ENCODE results near the gene OR13J1. TPM values are rescaled to one million over a fixed set of nuclear protein-coding genes. Genes with fewer than 3 reads are reported as not detected.
"Not testable (repeated sequence)": the region's sequence is repeated elsewhere in the genome, so short reads cannot be mapped to it uniquely, and the experiment has no call there.

The OR13J1 gene
- total RNA-seq, 1 donor from 2014 or later, result not detected

DNA sequence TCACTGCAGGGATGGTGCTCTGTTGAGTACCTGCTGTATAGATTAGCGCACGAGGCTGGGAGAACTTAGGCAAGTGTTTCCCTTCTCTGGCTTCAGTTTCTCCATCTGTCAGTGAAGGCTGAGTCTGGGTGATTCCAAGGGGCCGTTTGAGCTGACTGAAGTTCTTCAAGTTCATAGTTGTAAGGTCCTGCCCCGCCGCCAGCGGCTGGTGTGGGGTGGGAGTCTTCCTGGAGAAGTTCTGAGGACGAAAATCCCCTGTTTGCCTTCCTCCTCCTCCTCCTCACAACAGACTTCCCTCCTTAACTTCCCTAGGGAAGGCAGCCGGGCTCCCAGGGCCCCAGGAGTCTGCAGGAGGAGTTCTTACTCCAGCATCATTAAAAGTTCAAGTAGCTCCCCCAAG lies 34.1 kb upstream of the OR13J1 start:
- no peak for DNase-seq (ENCODE audit: low read depth)

DNA sequence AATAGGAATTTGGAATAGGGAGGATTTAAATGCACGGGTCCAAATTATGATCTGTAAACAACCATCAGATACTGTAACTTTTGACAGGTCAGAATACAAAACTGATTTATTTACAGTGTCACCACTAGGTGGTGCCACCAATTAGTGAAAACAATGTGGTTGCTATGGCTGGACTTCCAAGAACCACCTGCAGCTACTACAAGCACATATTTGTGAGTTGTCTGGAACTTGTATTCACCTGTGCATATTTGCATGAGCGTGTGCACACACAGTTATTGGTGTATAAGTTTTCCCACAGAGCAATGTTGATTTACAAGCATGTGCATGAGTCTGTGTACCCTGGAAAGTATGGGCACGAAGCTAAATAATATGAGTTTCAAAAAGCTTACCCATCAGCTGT lies 32.8 kb upstream of the OR13J1 start:
- peak; percentile 76 for DNase-seq (ENCODE audit: low read depth)

DNA sequence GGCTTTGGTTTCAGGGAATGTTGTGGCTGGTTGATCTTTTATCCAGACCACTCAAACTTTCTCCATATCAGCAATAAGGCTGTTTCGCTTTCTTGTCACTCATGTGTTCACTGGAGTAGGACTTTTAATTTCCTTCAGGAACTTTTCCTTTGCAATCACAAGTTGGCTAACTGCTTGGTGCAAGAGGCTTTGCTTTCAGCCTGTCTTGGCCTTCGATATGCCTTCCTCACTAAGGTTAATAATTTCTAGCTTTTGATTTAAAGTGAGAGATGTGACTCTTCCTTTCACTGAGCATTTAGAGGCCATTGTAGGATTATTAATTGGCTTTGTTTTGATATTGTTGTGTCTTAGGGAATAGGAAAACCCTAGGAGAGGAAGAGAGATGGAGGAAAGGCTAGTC lies 28.8 kb upstream of the OR13J1 start:
- DNase-seq (ENCODE audit: low read depth), result peak; percentile 62

DNA sequence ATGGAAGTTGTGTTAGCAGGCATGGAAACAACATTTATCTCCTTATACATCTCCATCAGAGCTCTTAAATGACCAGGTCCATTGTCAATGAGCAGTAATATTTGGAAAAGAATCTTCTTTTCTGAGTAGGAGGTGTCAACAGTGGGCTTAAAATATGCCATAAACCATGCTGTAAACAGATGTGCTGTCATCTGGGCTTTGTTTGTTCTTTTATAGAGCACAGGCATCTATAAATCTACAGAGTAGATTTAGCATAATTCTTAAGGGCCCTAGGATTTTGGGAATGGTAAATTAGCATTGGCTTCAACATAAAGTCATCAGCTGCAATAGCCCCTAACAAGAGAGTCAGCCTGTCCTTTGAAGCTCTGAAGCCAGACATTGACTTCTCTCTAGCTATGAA lies 28.1 kb upstream of the OR13J1 start:
- DNase-seq (ENCODE audit: low read depth), result no peak

DNA sequence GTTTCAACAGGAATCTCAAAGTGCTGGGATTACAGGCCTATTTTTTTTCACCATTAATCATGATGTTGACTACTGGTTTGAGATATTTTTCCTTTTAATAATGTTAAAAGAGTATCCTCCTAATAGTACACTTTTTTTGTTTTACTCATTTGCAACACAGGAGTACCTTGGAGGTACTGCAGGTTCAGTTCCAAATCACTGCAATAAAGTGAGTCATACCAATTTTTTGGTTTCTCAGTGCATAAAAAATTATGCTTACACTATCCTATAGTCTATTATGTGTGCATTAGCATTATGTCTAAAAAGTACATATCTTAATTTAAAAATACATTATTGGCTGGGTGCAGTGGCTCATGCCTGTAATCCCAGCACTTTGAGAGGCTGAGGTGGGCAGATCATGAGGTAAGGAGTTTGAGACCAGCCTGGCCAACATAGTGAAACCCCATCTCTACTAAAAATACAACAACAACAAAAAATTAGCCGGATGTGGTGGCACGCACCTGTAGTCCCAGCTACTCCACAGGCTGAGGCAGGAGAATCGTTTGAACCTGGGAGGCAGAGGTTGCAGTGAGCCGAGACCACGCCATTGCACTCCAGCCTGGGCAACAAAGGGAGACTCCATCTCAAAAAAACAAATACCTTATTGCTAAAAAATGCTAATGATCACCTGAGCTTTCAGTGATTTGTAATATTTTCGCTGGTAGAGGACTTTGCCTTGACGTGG lies 27.3 kb upstream of the OR13J1 start:
- not testable (repeated sequence) for DNase-seq (ENCODE audit: low read depth)

DNA sequence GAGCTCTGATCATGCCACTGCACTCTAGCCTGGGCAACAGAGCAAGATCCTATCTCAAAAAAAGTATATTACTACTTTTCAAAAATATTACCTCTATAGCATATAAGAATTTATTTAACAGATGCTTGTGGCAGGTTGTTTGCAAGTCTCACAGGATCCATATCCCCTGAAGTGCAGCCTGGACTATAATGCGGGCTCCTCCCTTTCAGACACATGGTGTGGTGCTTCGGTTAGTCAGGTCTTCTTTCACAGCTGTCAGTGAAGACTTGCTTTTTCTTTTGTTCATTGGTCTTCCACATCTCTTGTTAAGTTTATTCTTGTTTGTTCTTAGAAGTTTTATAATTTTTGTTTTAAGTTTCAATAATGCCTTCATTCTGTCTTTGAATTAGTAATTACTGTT lies 26.4 kb upstream of the OR13J1 start:
- DNase-seq (ENCODE audit: low read depth), result no peak

DNA sequence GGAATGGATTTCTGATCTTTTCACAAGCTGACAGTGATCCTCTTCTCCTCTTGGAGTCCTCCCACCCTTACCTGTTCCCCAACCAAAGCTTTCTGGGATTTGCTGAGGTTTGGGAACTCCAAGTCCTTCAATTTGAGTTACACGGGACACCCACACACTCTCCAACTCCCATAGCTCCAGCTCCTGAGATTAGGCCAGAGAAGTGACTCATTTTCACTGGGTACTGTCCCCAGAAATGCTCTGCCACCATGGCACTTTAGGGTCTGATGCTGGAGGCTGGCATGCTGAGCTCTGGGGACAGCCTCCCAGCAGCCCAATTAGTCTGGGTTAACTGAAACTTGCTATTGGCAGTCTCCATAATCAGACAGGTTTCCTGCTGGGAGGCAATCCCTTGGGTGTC lies 21.9 kb upstream of the OR13J1 start:
- DNase-seq (ENCODE audit: low read depth), result no peak

DNA sequence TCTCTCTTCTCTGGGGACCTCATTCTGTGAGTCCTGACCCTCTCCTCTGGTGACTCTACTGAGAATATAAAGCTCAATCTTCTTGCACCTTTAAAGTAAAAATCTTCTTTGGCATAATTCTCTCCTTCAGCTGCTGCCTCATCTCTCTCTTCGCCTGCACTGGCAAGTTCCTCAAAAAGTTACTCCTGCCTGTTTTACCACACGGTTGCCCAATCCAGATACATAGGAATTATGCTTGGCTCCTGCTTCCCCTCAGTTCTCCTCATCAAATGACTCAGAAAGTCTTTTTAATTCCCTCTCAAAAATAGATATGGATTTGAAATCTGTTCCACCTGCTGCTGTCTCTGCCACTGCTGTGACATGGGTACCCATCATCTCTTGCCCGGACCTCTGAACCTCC lies 21.4 kb upstream of the OR13J1 start:
- no peak for DNase-seq (ENCODE audit: low read depth)

DNA sequence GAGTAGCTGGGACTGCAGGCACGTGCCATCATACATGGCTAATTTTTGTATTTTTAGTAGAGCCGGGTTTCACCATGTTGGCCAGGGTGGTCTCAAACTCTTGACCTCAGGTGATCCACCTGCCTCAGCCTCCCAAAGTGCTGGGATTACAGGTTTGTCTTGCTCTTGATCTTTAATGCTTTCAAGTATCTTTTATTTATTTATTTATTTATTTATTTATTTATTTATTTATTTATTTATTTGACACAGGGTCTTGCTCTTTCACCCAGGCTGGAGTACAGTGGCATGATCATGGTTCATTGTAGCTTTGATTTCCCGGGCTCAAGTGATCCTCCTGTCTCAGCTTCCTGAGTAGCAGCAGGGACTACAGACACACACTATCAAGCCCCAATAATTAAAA lies 14.7 kb upstream of the OR13J1 start:
- DNase-seq (ENCODE audit: low read depth), result not testable (repeated sequence)

DNA sequence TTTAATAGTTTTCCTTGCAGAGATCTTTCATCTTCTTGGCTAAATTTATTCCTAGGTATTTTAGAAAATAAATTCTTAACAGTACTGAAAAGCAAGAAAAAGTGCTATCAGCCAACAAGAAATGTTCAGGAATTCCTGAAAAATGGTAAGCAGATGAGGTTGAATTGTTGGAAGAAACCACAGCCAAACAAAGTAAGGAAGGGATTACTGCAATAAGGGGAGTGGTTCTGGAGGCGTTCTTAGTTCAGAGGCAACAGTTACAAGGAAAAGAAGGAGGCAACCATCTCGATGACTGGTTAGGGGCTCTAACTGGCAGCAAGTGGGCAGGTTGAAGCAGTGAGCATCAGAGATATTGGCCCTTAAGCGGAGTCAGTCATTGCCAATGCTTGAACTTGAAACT lies 12.8 kb upstream of the OR13J1 start:
- DNase-seq (ENCODE audit: low read depth), result peak; percentile 22

DNA sequence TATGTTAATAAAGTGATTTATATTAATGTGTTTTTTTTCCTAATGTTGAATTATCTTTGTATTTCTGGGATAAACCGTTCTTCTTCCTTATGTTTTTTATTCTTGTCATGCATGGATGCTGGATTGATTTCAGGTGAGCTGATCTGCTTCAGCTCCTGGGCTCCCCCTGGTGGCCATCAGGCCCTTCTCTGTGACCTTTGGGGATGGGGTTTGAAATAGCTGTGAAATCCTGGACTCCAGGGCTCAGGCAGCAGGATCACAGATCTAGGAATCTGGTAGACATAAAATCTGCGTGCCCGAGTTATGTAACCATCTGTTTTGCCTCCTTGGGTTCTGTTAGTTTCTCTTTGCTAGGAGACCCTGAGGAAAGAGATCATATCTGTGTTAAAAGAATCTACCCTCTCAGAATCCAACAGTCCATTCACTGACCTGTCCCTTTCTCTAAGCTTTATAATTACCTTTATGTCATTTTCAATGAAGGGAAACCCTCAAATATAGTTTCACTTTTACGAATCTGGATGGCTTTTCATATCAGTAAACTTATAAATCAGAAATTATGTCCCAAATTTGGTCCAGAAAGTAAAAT lies 12.2 kb upstream of the OR13J1 start:
- DNase-seq (ENCODE audit: low read depth), result peak; percentile 64

DNA sequence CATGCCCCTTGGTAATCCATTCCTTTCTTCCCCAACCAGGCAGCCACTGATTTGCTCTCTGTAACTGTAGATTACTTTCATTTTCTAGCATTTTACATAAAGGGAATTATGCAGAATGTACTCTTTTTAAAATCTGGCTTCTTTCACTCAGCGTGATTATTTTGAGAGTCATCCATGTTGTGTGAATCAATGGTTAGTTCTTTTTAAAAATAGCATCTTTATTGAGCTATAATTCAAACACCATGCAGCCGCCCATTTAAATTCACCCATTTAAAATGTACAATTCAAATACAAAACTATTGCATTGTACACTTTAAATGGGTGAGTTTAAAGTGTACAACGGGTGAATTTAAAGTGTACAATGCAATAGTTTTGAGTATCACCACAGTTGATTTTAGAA lies 2.3 kb upstream of the OR13J1 start:
- no peak for DNase-seq (ENCODE audit: low read depth)

DNA sequence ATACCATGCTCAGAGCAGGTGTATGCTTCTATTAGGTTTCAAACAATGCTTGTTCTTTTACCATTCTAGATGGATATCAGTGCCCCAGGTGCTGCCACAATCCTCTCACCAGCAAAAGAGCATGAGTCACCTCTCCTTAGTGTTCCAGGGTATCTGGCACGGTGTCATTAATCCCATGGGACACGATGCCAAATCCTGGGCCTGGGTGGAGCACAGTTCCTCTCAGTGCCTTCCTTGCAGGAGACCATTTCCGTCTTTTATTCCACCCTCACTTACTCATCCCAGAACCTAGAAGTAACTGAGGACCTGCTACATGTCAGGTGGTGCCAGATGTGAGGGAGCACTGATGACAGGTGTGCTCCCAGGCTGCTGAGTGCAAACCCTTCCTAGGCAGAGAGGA lies 1.3 kb upstream of the OR13J1 start:
- peak; percentile 10 for DNase-seq (ENCODE audit: low read depth)

DNA sequence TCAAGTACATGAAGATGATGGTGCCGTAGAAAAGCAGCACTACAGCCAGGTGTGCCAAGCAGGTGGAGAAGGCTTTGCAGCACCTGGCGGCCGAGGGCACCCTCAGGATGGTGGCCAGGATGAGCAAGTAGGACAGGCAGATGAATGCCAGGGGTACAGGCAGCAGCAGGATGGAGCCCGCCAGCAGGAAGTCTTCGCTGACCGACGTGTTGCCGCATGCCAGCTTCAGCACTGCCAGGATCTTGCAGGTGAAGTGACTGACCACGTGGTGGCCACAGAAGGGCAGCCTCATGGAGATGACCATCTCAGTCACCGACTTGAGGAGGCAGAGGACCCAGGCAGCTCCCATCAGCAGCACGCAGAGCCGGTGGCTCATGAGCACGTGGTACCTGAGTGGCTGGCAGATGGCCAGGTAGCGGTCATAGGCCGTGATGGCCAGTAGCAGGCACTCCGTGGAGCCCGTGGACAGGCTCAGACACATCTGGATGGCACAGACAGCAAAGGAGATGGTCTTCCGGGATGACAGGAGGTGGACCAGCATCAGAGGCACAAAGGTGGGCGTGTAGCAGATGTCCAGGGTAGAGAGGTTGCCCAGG lies 482 bp downstream of the OR13J1 start:
- DNase-seq (ENCODE audit: low read depth), result no peak

DNA sequence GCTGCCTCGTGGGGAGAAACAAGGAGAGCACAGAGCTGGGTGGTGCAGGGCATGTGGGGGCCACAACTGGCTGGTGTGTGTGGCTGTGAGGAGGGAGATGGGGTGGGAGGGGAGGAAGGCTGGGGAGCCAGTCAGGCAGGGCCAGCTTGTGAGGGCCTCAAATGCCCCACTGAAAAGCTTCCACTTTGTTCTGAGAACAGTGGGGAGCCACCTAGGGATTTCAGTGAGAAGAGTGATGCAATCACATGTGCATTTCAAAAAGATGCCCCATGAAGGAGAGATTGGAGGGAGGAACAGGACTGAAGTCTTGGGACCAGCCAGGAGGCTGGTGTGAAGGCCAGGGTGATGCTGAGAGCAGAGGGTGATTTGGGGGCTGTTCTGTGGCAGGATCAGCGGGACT lies 1.3 kb downstream of the OR13J1 start:
- no peak for DNase-seq (ENCODE audit: low read depth)

DNA sequence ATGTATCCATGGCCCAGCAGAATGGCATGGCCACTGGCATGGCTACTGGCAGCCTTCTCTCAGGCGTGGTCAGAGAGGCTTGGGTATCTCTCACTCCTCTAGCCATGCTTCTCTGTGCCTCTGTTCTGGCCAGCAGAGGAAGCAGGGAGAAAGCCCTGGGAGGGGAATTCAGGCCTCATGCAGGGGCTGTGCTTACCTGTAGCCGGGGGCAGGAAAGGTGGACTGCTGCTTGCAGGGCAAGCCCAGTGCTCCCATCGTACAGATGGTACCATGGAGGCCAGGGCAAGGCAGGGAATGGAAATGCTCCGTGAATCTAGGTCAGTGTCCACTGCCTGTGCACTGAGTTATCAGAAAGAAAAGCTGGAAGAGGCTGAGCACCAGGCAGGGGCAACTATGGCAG lies 2.7 kb downstream of the OR13J1 start:
- DNase-seq (ENCODE audit: low read depth), result no peak

DNA sequence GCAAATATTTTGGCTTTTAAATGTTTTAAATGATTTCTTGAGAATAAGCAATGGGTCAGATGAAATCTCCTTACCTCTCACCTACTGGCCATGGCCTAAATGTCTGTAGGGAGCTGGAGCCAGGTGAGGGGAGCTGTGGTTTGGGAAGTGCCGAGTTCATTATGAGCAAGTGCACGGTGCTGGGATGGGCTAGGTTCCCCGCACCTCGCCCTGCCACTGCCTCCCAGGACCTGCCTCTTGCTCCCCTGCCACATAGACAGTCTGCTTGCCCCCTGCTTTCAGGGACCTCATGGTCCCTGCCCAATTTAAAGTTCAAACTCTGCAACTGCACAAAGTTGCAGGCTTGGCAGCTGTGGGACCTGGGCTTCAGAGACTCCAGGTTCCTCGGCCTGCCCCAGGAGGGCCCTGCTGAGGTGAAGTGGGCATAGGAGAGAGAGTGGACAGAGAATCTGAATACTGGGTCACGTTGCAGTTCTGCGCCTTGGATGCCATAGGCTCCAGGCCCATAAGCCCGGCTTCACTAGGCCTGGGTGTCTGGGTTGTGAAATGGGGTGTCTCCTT lies 5.4 kb downstream of the OR13J1 start:
- no peak for DNase-seq (ENCODE audit: low read depth)

DNA sequence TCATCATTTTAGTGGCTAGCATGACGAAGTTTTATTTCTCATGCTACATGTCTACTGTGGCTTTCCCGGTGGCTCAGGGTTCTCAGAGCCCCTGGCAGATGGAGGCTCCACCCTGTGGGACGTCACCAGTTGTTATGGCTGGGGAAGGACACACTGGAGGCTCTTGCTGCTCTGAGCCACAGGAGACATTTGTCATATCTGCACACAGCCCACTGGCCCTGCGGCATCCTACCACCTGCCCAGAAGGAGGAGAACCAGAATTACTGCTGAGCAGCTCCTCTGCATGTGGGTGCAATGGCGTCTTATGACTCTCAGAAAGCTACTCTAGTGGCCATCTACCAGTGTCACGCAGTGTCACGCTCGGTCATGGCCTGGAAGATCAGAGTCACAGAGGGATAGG lies 6.6 kb downstream of the OR13J1 start:
- no peak for DNase-seq (ENCODE audit: low read depth)

DNA sequence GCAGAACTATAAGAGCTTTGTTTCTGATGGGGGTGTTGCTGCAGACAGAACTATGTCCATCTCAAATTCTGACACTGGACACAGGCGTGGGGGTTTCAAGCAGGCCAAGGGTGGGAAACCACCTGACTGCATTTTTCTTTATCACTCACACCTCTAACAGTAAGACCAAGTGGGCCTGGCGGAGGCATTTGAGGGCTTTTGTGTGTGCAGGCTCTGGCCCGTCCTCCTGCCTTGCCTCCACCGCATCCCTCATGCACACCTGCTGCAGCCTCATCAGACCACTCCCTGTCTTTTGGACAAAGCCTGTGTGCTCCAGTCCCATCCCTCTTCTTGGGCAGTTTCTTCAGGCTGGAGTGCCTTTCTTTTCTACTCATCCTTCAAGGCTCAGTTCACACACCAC lies 7.9 kb downstream of the OR13J1 start:
- DNase-seq (ENCODE audit: low read depth), result no peak

DNA sequence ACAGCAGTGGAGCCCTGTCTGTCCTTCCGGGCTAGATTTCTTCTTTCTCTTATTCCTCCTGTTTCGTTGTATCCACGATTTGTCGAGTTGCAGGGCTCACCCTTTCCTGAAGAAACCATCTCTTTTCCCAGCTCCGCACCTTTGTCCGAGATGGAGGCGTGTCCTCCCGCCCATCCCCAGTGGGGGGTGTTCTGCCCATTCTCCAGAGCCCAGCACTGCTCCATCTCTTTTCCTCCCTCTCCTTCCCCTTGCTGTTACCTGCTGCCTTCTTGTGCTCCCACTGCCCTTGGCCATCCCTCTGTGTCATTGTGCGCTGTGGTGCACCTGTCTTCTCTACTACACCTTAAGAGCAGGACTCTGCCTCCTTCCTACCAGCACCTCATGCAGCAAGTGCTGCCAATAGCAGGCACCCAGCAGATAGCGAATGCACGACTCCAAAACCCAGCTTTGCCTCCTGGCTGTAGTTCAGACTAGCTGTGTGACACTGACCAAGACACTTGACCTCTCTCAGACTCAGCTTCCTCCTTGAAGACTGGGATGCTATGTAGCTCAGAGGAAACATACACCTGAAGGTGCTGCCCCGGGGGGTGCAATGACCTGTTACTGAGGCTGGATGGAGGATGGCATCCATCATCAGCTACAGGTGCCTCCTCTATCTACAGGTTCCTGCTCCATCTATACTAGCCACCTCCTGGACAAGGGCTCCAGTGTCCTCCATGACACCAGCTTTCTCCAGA lies 8.9 kb downstream of the OR13J1 start:
- DNase-seq (ENCODE audit: low read depth), result no peak

DNA sequence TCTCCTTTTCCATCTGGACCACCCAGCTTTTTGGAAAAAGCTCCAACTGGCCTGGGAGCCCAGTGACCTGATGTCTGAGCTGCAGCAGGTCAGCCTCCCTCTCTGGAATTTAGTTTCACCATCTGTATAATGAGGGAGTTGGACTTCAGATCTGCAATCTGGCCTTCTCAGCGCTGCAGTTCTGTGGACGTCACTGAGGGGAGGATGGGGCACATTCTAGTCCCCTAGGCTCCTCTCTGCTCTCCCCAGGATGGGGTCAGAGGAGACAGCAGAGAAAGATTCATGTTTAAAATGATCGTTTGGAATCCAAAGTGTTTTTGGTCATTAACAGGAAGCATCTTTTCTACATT lies 10.2 kb downstream of the OR13J1 start:
- no peak for DNase-seq (ENCODE audit: low read depth)

DNA sequence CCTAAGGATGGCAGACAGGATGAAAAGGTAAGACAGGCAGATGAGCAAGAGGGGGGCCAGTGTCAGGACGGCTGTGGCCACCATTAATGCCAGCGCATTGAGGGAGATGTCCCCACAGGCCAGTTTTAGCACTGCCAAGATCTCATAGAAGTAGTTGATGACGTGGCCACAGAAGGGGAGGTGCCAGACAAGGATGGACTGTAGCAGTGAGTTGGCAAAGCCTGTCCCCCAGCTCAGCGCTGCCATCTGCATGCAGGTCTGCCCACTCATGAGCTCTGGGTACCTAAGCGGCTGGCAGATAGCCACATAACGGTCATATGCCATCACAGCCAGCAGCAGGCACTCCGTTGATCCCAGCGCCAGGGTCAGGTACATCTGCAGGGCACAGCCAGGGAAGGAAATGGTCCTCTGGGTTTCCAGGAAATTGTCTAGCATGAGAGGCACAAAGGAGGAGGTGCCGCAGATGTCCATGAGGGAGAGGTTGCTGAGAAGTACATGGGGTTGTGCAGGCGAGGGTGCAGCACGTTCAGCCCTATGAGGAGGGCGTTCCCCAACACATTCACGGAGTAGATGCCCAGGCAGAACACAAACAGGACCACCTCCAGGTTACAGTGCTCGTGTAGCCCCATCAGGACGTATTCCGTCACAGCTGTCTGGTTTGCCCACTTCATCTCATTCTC lies 10.8 kb downstream of the OR13J1 start:
- DNase-seq (ENCODE audit: low read depth), result no peak

All from renal cortical epithelial cell (primary cell).